IMR-90 (cell line): ENCODE data around the gene LGMN. TPM values are rescaled to one million over a fixed set of nuclear protein-coding genes. Genes with fewer than 3 reads are reported as not detected.

Source experiments
- ATAC-seq: fragments of 200-7000 bp; cut with Tn5 transposase; 2 replicates; pipeline ENCODE4 v1.9.1; 2020; ENCODE audit warnings: low read depth, mild to moderate bottlenecking, moderate library complexity
- BruUV-seq: library from RNA; stranded (reverse); fragments of 400-500 nt; replicated peaks from 2 replicates; lab custom pipeline; 2021; lab: Mats Ljungman, UMichigan
- CTCF ChIA-PET: fragments of 300-600 bp; formaldehyde crosslinking; extraction: SDS; loops from one replicate; lab custom pipeline; 2021; ENCODE audit warnings: antibody characterized with exemption; lab: Yijun Ruan, JAX
- POLR2A ChIA-PET: fragments of 300-600 bp; sonication (Branson Sonifier 250); formaldehyde crosslinking; loops from one replicate; lab custom pipeline; 2022; ENCODE audit warnings: antibody characterized with exemption; ENCODE audit not compliant: unreplicated experiment; lab: Charles Lee
- DNase-seq: peaks from one replicate; pipeline ENCODE4 v3.0.0; 2013
- H2AFZ ChIP-seq: replicated peaks from 2 replicates; pipeline ENCODE3; 2013; ENCODE audit warnings: low read length, mild to moderate bottlenecking; ENCODE audit not compliant: poor library complexity
- H2AK5ac ChIP-seq: 2 replicates; pipeline ENCODE4 v1.6.1; 2013; ENCODE audit warnings: low read depth, low read length, inconsistent platforms
- H2AK9ac ChIP-seq: replicated peaks from 2 replicates; pipeline ENCODE3; 2013; ENCODE audit warnings: mild to moderate bottlenecking, low read depth, low read length, moderate library complexity; ENCODE audit not compliant: poor library complexity
- H2BK120ac ChIP-seq: 2 replicates; pipeline ENCODE4 v1.6.1; 2013; ENCODE audit warnings: low read depth, low read length, inconsistent platforms
- H2BK15ac ChIP-seq: 3 replicates; pipeline ENCODE4 v1.6.1; 2013; ENCODE audit warnings: low read depth, low read length, inconsistent platforms
- H2BK20ac ChIP-seq: 2 replicates; pipeline ENCODE4 v1.6.1; 2013; ENCODE audit warnings: low read depth, mild to moderate bottlenecking, inconsistent platforms, low read length, moderate library complexity
- H2BK5ac ChIP-seq: 2 replicates; pipeline ENCODE4 v1.6.1; 2013; ENCODE audit warnings: mild to moderate bottlenecking, low read depth, low read length, inconsistent platforms; ENCODE audit not compliant: poor library complexity, severe bottlenecking
- H3K14ac ChIP-seq: replicated peaks from 2 replicates; pipeline ENCODE4 v1.6.1; 2013; ENCODE audit warnings: low read depth, low read length, inconsistent platforms
- H3K18ac ChIP-seq: 2 replicates; pipeline ENCODE4 v1.6.1; 2013; ENCODE audit warnings: low read depth, low read length, control low read depth
- H3K23ac ChIP-seq: 2 replicates; pipeline ENCODE4 v1.6.1; 2013; ENCODE audit warnings: low read depth, low read length, inconsistent platforms
- H3K27ac ChIP-seq: 2 replicates; pipeline ENCODE4 v1.5.1; 2013; ENCODE audit warnings: mild to moderate bottlenecking, control low read depth, low read length; ENCODE audit not compliant: insufficient read depth
- H3K27me3 ChIP-seq: 2 replicates; pipeline ENCODE4 v1.6.1; 2013; ENCODE audit warnings: low read length; ENCODE audit not compliant: control insufficient read depth, insufficient read depth
- H3K36me3 ChIP-seq: 2 replicates; pipeline ENCODE4 v1.6.1; 2013; ENCODE audit warnings: low read length, mixed read lengths; ENCODE audit not compliant: control insufficient read depth, insufficient read depth
- H3K4ac ChIP-seq: 2 replicates; pipeline ENCODE4 v1.6.1; 2013; ENCODE audit warnings: low read depth, low read length, inconsistent platforms
- H3K4me1 ChIP-seq: 2 replicates; pipeline ENCODE4 v1.6.1; 2013; ENCODE audit warnings: low read length, mixed read lengths; ENCODE audit not compliant: control insufficient read depth, insufficient read depth
- H3K4me2 ChIP-seq: 2 replicates; pipeline ENCODE4 v1.6.1; 2013; ENCODE audit warnings: low read depth, mild to moderate bottlenecking, control low read depth, low read length, moderate library complexity
- H3K4me3 ChIP-seq: 2 replicates; pipeline ENCODE4 v1.5.1; 2013; ENCODE audit warnings: low read depth, mild to moderate bottlenecking, control low read depth, low read length, moderate library complexity; ENCODE audit not compliant: insufficient read depth
- H3K56ac ChIP-seq: 2 replicates; pipeline ENCODE4 v1.6.1; 2013; ENCODE audit warnings: low read length, inconsistent platforms; ENCODE audit not compliant: insufficient read depth; ENCODE audit errors: extremely low read depth
- H3K79me1 ChIP-seq, 2 experiments: 2 replicates each; pipeline ENCODE4 v1.6.1; 2013; ENCODE audit warnings: low read length in 2 of 2, inconsistent platforms in 1 of 2, low read depth in 1 of 2
- H3K9ac ChIP-seq: 2 replicates; pipeline ENCODE4 v1.6.1; 2013; ENCODE audit warnings: low read depth, low read length, control low read depth
- H3K9me1 ChIP-seq: 2 replicates; pipeline ENCODE4 v1.6.1; 2013; ENCODE audit warnings: low read length, inconsistent platforms; ENCODE audit not compliant: insufficient read depth
- H3K9me3 ChIP-seq: 2 replicates; pipeline ENCODE4 v1.6.1; 2013; ENCODE audit warnings: low read length; ENCODE audit not compliant: control insufficient read depth, insufficient read depth
- H4K20me1 ChIP-seq: 2 replicates; pipeline ENCODE4 v1.6.1; 2013; ENCODE audit warnings: low read length, inconsistent platforms; ENCODE audit not compliant: insufficient read depth
- H4K5ac ChIP-seq: 2 replicates; pipeline ENCODE4 v1.6.1; 2013; ENCODE audit warnings: mild to moderate bottlenecking, low read depth, low read length, control low read depth
- H4K8ac ChIP-seq, 2 experiments: 2 replicates each; pipeline ENCODE4 v1.6.1; 2013; ENCODE audit warnings: low read depth in 2 of 2, low read length in 2 of 2, control low read depth in 1 of 2, inconsistent platforms in 1 of 2
- H4K91ac ChIP-seq: 2 replicates; pipeline ENCODE4 v1.6.1; 2013; ENCODE audit warnings: low read depth, low read length, inconsistent platforms; ENCODE audit not compliant: insufficient read depth
- BHLHE40 ChIP-seq: fragments of 150-350 bp; IDR thresholded peaks from 2 replicates; pipeline ENCODE4 v1.6.1; 2016; ENCODE audit warnings: mild to moderate bottlenecking, low read depth, low read length
- CEBPB ChIP-seq: IDR thresholded peaks from 2 replicates; pipeline ENCODE4 v1.6.1; 2012; ENCODE audit warnings: low read depth, low read length, improper control_type of control experiment
- CHD1 ChIP-seq: IDR thresholded peaks from 2 replicates; pipeline ENCODE4 v1.6.1; 2012; ENCODE audit warnings: low read depth, low read length, improper control_type of control experiment
- CTCF ChIP-seq: conservative IDR thresholded peaks from 2 replicates; pipeline ENCODE4 v1.5.1; 2012; ENCODE audit warnings: mild to moderate bottlenecking, low read depth, low read length, improper control_type of control experiment
- ELK1 ChIP-seq: fragments of 150-350 bp; IDR thresholded peaks from 2 replicates; pipeline ENCODE4 v1.6.1; 2016; ENCODE audit warnings: low read depth, mild to moderate bottlenecking, low read length, moderate library complexity, borderline replicate concordance
- FOS ChIP-seq: fragments of 150-350 bp; IDR thresholded peaks from 2 replicates; pipeline ENCODE4 v1.6.1; 2016; ENCODE audit warnings: low read depth, low read length
- MAFK ChIP-seq: IDR thresholded peaks from 2 replicates; pipeline ENCODE4 v1.6.1; 2012; ENCODE audit warnings: low read depth, low read length, improper control_type of control experiment
- MAZ ChIP-seq: IDR thresholded peaks from 2 replicates; pipeline ENCODE4 v1.6.1; 2012; ENCODE audit warnings: low read depth, mild to moderate bottlenecking, low read length, improper control_type of control experiment, moderate library complexity, borderline replicate concordance
- MXI1 ChIP-seq: IDR thresholded peaks from 2 replicates; pipeline ENCODE4 v1.6.1; 2012; ENCODE audit warnings: low read depth, mild to moderate bottlenecking, low read length, moderate library complexity, borderline replicate concordance
- NFE2L2 ChIP-seq: fragments of 150-350 bp; IDR thresholded peaks from 2 replicates; pipeline ENCODE4 v1.6.1; 2016; ENCODE audit warnings: low read depth, mild to moderate bottlenecking, low read length
- POLR2A ChIP-seq: IDR thresholded peaks from 2 replicates; pipeline ENCODE4 v1.6.1; 2012; ENCODE audit warnings: mild to moderate bottlenecking, low read depth, low read length
- RAD21 ChIP-seq: IDR thresholded peaks from 2 replicates; pipeline ENCODE4 v1.6.1; 2012; ENCODE audit warnings: low read length, improper control_type of control experiment
- RCOR1 ChIP-seq: IDR thresholded peaks from 2 replicates; pipeline ENCODE4 v1.6.1; 2012; ENCODE audit warnings: mild to moderate bottlenecking, low read length, improper control_type of control experiment; ENCODE audit not compliant: insufficient replicate concordance
- RFX5 ChIP-seq: IDR thresholded peaks from 2 replicates; pipeline ENCODE4 v1.8.0; 2012; ENCODE audit warnings: low read depth, mild to moderate bottlenecking, low read length, moderate library complexity
- SMC3 ChIP-seq: fragments of 150-350 bp; IDR thresholded peaks from 2 replicates; pipeline ENCODE4 v1.6.1; 2016; ENCODE audit warnings: low read depth, mild to moderate bottlenecking, antibody characterized with exemption, low read length, moderate library complexity
- USF2 ChIP-seq: fragments of 150-350 bp; IDR thresholded peaks from 2 replicates; pipeline ENCODE4 v1.6.1; 2017; ENCODE audit warnings: mild to moderate bottlenecking, antibody characterized with exemption, low read length, low read depth
- WGBS, 2 experiments: methylation state at CpG; one replicate each; pipeline versions ENCODE4 v1.1.5 to v1.1.7; 2013; ENCODE audit warnings: missing lambda C conversion rate in 2 of 2; ENCODE audit not compliant: insufficient read length in 1 of 2; ENCODE audit errors: extremely low coverage in 2 of 2; 5-methylcytosine and 5-hydroxymethylcytosine counted together
- dilution Hi-C: fragments of 300-500 bp; cut with HindIII; formaldehyde crosslinking; loops from one replicate; pipeline ENCODE4 v1.14.3; 2018; ENCODE audit warnings: low sequenced_read_pairs; ENCODE audit not compliant: unreplicated experiment
- in situ Hi-C: fragments of 300-500 bp; cut with MboI; formaldehyde crosslinking; loops from 3 replicates; pipeline ENCODE4 v1.14.3; 2019; ENCODE audit warnings: low sequenced_read_pairs, inconsistent platforms, mixed read lengths
- intact Hi-C: fragments of 100-400 bp; cut with micrococcal nuclease; formaldehyde crosslinking; loops from 2 replicates; pipeline ENCODE4 v1.10.0; 2022
- polyA plus RNA-seq, 3 experiments: library from polyadenylated mRNA; depleted of rRNA; stranded (reverse); fragments of >200 nt; gene quantifications; 2 replicates each; pipeline ENCODE4 v1.2.3, GENCODE V29; 2012; ENCODE audit warnings: low replicate concordance in 1 of 3
- total RNA-seq: library from RNA; depleted of rRNA; stranded (reverse); fragments of >200 nt; gene quantifications from 2 replicates; pipeline ENCODE4 v1.2.3, GENCODE V29; 2012

LGMN gene
- total and polyA plus RNA-seq, 2 of the 4 experiments (the other 2 are of a cell fraction): 19.2 to 39.3 TPM

DNA sequence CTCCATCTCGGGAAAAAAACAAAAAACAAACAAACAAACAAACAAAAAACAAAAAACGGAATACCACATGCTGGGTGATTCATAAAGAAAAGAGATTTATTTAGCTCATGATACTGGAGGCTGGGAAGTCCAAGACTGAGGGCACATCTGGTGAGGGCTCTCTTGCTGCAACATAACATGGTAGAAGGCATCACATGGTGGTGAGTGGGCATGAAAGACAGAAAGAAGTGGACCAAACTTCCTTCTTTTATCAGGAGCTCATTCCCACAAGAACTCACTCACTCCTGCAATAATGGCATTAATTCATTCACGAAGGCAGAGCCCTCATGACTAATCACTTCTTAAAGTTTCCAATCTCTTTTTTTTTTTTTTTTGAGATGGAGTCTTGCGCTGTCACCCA, 8.0 kb upstream of the LGMN start:
- no peaks in the 10 kb centered on the region for H3K4me1 ChIP-seq

More for the DNA sequence above, 8.0 kb upstream of the LGMN start:
- BruUV-seq: no TSS peak
- Histone ChIP-seq H3K4ac (no peak overlapping the region), H4K5ac (no peak overlapping the region), H3K14ac (no peak overlapping the region), H4K8ac (no peak overlapping the region), H4K20me1 (no peaks in the 10 kb centered on the region), H2BK120ac (no peak overlapping the region), H2BK20ac (no peak overlapping the region), H3K79me1 (no peaks in the 10 kb centered on the region), H3K27me3 (peaks cover 19% of the 10 kb centered on the region), H3K36me3 (no peaks in the 10 kb centered on the region), H3K9ac (no peak overlapping the region), H2AK9ac (no peak overlapping the region), H3K9me3 (no peaks in the 10 kb centered on the region), H3K23ac (no peak overlapping the region), H3K4me2 (no peak overlapping the region), H2AFZ (no peak overlapping the region), H2BK15ac (no peak overlapping the region), H4K91ac (no peak overlapping the region), H3K4me3 (no peak overlapping the region), H3K9me1 (no peaks in the 10 kb centered on the region), H3K27ac (no peak overlapping the region), H2AK5ac (no peak overlapping the region), H3K56ac (no peak overlapping the region), H3K18ac (no peak overlapping the region), H2BK5ac (no peak overlapping the region)
- WGBS, 2 experiments: no CpG with 5 or more reads among the region's 4 CpGs
- ChIA-PET CTCF (no interaction called here), POLR2A (no interaction called here)
- TF ChIP-seq SMC3 (no peak), CTCF (no peak), BHLHE40 (no peak), RCOR1 (no peak), FOS (no peak), RFX5 (no peak), MXI1 (no peak), MAFK (no peak), NFE2L2 (no peak), ELK1 (no peak), RAD21 (no peak), CHD1 (no peak), USF2 (no peak), MAZ (no peak), CEBPB (no peak), POLR2A (no peak)
- dilution Hi-C loops (no loop called here), in situ Hi-C loops (no loop called here), intact Hi-C loops (no loop called here)
- ATAC-seq: no peak
- DNase-seq: no peak
